HG02588 (cell line): ENCODE data around the gene KLHDC8A.
"Not testable (repeated sequence)": the region's sequence is repeated elsewhere in the genome, so short reads cannot be mapped to it uniquely, and the experiment has no call there.

Source experiments
- ATAC-seq: cut with Tn5 transposase; IDR thresholded peaks from one replicate; pipeline ENCODE4 v1.9.1; 2021; ENCODE audit warnings: mild to moderate bottlenecking, moderate library complexity; ENCODE audit not compliant: unreplicated experiment

KLHDC8A gene

DNA sequence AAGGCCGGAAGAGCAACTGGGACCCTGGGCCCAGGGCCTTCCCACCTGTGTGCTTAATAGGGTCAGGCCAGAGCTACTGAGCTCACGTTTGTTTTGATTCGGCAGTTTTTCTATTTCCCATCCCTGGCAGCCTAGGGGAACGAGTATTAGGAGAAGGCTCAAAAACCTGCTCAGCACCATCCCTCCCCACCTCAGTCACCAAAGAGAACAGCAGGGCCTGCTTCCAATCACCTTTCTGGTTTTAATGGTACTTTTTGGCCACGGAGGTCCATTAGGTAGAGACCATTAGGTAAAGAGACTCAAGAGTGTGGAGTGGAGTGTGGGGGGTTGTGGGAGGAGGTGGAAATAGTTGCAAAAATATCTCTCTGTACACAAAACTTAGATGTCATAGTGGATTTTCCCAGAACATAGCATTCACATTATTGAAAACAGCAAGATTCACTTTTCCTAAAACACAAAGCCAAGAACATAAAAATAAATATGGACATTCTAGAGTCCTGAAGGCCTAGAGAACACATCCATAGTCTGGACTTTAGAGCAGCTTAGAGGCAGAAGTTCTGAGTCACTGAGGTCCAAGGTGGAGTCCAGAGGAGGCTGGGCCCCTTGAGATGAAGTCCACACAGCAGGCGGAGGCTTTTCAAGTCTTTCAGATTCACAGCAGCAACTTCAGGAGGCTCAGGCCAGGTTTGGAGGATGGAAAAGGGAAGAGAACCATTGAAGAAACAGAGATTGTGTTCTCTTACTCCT, 54.7 kb downstream of the KLHDC8A start:
- no peak for ATAC-seq

DNA sequence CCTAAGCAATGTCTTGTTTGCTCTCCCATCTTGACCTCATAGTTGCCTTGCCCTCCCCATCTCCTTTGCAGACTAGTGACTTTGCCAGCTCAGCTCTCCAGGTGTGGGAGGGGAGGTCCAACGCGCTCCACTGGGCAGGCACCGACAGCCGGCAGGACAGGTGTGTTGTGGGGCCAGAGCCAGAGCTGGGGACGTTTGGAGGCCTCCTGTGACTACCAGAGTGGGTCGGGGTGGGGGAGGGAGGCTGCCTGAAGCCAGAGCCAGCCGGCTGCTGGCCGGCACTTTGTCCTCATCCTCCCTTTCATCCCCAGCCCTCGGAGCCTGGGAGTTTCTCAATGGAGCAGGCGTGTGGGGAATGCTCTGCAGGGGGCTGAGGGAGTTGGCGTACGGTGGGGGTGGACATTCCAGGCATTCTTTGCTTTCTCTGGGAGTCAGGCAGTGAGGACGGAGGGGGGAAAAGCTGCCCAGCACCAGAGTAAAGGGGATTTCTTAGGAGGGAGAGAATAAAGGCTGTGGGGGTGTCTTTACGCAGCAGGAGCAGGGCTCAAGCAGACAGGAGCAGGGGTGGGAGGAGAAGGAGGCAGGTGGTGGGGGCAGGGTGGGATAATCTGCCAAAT, 55.4 kb downstream of the KLHDC8A start:
- no peak for ATAC-seq

DNA sequence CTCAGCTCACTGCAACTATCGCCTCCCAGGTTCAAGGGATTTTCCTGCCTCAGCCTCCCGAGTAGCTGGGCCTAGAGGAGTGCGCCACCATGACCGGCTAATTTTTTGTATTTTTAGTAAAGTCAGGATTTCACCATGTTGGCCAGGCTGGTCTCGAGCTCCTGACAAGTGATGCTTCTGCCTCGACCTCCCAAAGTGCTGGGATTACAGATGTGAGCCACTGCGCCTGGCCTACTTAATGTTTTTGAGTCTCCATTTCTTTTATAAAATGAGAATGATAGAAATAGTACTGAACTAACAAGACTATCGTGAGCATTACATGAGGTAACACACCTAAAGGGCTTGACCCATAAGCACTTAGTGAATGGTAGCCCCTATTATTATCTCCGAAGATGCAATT, 56.6 kb downstream of the KLHDC8A start:
- ATAC-seq = no peak

DNA sequence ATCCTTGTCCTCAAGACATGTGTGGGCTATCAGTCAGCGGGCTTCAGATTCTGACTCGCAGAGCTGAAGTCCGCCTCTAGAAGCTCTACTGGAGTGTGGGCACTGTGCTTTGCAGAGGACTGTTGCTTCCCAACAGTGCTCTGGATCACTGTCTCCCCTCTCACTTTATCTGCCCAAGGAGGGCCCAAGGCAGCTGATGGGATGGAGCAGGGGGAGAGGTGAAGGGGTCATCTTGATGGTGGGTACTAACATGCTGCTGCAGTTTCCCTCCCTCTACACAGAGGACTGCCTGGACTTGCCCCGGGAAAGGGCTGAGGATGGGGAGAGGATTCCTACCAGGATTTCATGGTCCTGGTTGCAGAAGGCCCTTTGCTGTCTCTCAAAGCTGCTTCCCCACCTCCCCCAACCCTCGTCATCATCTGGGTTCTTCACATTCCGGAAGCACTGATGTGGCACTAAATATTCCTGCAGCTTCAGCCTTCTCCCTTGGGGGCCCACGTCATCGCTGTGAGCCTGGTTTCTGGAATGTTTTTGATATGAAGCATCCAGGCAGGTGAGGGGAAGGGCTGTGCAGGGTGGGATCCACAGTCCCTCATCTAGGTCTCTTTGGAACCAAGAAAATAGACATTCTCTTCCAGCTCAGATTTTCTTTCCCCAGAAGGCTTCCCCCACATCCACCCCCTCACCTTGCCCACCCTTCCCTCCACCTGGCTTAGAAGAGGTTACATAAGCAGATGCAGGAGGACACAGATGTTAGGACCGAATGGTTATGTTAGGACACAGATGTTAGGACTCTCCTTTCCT, 58.3 kb downstream of the KLHDC8A start:
- ATAC-seq = no peak

DNA sequence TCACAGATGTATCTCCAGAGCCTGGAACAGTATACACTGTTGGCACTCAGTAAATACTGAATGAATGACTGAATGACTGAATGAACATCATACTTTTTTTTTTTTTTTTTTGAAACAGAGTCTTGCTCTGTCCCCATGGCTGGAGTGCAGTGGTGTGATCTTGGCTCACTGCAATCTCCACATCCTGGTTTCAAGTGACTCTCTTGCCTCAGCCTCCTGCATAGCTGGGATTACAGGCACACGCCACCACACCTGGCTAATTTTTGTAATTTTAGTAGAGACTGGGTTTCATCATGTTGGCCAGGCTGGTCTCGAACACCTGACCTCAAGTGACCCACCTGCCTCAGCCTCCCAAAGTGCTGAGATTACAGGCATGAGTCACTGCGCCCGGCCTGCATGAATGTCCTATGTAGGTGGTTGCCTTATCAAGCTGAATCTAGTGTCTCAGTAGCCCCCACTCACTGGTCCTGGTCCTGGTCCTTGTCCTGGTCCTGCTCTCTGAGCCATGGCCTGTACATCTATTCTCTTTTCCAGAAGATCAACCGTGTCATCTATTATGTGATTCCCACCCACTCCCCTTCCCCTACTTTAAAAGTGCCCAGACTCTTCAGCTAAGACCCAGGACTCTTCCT, 59.1 kb downstream of the KLHDC8A start:
- ATAC-seq = not testable (repeated sequence)

DNA sequence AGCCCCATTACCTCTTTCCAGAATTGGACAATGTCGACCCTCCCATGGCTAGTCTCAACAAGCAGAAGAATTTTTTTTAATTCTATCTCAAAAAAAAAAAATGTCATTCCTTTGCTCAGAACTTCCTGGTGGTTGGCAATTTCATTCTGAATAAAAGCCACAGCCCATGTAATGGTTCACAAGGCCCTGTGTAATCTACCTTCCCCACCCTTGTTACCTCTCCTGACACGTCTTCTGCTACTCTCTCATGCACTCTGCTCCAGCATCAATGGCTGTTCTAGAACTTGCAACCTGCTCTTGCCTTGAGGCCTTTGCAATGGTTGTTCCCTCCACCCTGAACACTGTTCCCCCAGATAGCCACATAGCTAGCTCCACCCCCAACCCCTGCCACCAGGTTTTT, 60.6 kb downstream of the KLHDC8A start:
- ATAC-seq = no peak

DNA sequence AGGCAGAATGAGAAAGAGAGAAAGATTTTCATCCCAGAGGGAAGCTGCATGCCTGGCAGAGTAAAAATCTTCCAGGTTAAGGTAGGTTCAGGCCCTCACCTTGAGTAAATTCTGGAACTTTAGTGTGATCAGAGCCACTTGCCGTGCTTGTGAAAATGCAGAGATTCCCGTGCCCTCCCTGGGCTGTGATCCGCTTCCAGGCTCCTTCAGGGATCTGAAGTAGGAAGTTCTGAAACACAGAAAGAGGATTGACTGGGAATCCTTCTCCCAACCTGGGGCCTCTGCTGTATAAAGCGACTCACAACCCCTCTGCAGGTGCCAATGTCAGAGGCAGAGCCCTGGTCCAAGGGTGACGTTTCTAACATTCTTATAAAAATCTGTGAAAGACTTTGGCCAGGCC, 61.8 kb downstream of the KLHDC8A start:
- no peak for ATAC-seq

DNA sequence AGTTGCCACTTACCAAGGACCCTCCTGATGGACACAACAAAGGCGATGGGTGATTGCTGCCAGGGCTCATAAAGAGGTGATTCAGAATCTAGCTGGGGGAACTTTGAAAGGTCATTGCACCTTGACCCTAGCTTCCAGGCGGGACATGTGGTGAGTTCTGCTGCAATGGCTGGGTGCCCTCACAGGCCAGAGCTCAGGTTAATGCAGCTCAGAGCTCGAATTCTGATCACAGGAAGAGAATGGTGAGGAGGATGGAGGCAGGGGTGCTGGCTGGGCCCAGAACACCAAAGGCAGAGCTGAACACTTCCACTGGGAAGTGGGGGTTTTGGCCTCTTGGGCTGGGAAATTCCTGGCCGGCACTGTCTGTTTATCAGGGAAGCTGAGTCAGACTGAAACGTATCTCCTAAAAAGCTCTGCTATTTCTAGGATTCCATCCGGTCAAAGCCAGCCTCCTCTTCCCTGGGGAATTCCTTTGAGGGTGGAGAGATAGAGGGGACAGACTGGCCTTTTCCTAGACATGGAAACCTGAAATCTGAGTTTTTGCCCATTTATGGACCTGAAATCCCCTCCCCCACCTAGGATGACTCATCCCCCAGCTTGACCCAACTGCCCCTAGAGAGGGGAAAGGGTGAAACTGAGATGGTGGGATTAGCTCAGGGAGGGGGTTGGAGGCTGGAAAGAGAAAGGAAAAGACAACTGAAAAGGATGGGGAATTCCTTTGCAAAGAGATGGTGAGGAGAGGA, 62.4 kb downstream of the KLHDC8A start:
- no peak for ATAC-seq

DNA sequence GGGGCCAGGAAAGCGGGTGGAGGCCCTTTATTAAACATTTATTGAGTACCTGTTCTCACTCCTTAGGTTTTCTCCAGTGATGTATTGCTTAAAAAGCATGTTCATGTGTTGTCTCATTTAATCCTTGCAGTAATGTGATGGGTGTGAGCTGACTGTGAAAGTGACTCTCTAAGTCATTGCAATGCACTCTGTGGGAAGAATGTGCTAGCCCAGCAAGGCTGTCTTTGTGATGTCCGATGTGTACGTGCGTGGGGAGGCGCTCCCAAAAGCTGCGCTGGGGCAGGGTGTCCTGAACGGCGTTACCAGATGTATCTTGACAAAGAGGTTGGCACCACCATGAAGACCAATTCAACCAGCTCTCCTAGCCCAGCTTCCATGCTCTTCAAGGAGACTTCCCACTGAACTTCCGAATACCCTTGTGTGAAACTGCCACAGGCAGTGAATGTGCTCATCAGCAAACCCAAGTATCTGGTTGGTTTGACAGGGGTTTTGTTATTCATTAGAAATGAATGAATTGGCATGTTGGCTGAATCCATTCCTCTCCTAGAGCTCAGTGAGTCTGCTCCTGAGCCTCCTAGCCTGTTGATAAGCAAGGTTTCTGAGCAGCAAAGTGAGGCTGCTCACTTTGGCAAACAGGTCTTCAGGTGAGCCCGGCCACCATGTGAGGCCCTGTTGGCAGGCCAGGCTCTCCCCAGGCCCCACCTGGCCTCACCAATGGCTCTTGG, 63.2 kb downstream of the KLHDC8A start:
- no peak for ATAC-seq

DNA sequence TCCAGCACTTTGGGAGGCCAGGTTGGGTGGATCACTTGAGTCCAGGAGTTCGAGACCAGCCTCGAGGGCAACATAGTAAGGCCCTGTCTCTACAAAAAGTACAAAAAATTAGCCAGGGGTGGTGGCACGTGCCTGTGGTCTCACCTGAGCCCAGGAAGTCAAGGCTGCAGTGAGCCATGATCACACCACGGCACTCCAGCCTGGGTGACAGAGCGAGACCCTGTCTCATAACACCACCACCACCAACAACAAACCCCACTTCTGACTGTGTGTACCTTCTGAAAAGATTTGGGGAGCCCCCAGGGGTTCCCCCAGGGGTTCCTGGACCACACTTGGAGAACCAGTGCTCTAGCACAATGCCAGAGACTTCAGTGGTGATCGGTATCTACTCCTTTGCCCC, 65.1 kb downstream of the KLHDC8A start:
- no peak for ATAC-seq

DNA sequence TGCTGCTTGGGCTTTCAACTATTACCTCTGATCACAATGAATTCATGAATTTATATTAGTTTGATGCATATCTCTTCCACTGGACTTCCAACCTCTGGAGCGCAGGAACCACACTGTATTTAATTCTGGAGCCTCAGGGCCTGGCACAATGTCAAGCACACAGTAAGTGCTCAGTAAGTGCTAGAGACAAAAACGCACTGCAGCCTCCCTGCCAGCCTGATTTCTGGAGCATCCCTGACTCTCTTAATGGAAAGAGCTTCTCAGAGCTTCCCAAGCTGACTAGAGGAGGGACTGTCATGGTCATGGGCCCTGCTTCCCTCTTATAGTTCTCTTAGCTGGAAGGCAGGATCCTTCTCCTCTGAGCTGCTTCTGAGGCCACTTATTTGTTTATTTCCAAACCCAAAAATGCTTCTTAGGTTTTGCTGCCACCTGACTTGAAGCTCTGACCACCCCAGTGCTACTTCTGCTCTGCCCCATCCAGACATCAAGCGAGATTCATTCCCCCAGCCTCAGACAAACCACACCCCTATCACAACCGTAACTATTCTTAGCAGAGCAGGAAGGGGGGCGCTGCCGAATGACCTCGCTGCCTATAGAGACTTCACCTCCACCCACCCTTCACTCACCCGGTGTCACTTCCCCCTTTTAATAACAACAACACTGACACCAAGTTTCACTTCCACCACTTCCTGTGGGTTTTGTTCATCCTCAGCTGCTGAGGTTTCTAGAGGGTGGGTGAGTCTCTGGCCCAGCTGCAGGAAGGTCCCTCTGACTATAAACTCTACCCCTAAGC, 68.8 kb downstream of the KLHDC8A start:
- peak; percentile 72 for ATAC-seq

DNA sequence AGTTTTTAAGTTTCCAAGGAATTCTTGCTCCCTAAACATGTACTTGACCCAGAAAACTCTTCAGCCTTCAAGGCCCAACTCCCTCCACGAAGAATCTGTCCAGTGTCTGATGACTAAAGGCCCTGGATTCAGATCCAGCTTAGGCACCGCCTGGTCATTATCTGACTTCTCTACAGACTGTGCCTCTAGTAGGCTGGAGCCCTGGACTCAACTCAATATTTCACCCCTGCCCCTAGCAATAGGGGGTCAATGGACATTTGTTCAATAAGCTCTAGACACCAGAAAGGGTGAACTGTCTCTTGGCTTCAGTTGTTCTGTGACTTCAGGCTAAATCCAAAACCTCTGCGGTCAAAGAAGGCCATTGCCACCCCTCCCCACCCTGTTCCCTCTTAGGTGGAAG, 69.6 kb downstream of the KLHDC8A start:
- no peak for ATAC-seq

DNA sequence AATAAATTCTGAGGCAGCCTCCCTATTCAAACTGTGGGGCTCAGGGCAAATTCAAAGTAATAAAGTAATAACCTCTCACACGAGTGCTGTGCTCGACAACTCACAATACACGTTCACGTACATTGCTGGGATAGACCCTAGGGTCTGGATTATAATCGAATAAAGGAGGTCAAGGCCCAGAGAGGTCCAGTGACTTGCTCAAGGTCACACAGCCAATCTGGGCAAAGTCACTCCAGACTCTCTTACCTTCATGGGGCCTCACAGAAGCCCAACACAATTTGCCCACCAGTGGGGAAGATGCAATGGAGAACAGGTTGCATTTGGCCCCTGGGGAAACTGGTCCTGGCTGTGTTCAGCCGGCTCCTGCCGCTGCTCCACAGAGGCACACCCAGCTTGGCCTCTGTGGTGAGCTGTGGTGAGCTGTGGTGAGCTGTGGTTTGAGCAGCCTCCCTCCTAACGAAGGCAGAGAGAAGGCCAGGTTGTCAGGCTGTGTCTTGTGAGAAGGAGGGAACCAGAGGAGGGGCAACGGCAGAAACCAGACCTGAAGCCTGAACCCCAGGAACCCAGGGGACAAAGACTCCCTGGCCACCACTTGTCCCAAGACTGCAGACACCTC, 70.3 kb downstream of the KLHDC8A start:
- no peak for ATAC-seq
